WI38 (cell line): Measurements from ENCODE around the gene GNAI2.
"Not testable (repeated sequence)": the region's sequence is repeated elsewhere in the genome, so short reads cannot be mapped to it uniquely, and the experiment has no call there.

ENCODE experiments used
- H3K4me3 ChIP-seq: 2 replicates; pipeline ENCODE4 v1.5.1; 2011; ENCODE audit warnings: low read depth, mild to moderate bottlenecking, control low read depth, low read length
- CTCF ChIP-seq: IDR thresholded peaks from 2 replicates; pipeline ENCODE4 v1.5.1; 2012; ENCODE audit warnings: low read depth, mild to moderate bottlenecking, control low read depth, low read length

GNAI2 gene

DNA sequence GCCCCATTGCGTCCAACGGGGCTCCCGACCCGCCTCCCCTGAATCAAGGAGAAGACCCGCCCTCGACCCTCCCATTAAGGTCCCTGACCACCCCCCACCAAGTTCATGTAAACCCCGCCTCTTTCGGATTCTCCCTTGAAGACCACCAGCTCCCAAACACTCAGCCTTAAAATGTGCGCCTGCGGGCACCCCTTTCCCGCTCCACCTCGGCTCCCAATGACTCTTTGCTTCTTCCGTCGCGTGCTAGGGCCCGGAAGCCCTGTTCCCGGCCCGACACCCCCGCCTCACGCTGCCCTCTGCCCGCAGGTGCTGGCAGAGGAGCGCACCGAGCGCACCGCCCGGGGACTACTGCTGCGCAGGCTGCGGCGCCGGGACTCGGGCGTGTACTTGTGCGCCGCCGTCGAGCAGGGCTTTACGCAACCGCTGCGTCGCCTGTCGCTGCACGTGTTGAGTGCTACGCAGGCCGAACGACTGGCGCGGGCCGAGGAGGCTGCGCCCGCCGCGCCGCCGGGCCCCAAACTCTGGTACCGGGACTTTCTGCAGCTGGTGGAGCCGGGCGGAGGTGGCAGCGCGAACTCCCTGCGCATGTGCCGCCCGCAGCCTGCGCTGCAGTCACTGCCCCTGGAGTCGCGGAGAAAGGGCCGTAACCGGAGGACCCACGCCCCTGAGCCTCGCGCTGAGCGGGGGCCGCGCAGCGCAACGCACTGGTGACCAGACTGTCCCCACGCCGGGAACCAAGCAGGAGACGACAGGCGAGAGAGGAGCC lies 40.2 kb downstream of the GNAI2 start:
- H3K4me3 ChIP-seq, result no peak overlapping the region
- no peak for TF ChIP-seq CTCF

DNA sequence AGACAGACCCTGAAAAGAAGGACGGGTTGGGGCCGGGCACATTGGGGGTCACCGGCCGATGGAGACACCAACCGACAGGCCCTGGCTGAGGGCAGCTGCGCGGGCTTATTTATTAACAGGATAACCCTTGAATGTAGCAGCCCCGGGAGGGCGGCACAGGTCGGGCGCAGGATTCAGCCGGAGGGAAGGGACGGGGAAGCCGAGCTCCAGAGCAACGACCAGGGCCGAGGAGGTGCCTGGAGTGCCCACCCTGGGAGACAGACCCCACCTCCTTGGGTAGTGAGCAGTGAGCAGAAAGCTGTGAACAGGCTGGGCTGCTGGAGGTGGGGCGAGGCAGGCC lies 40.7 kb downstream of the GNAI2 start:
- no peak for TF ChIP-seq CTCF
- no peak overlapping the region for H3K4me3 ChIP-seq

- TF ChIP-seq CTCF, result no peak
- H3K4me3 ChIP-seq, result no peak overlapping the region
Measured at GRCh38 chr3:50278123-50278879, 42.3 kb downstream of the GNAI2 start.

DNA sequence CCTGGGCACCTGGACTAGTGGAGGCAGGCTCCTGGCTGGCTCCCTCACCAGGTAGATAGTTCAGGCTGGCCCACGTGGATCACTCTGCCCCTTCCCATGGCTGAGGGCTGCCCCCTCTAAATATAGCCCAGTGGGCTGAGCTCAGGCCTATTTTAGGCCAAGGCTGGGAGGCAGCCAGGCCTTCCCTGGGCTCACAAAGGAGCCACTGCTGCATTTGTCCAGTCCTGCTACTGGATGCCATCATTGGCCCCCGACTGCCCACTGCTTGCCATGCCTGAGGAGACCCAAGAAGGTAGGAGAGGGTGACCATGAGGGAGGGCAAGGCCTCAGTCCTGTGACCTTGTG lies 42.8 kb downstream of the GNAI2 start, which contains the start of gene LSMEM2:
TSS of gene LSMEM2 (plus strand) at position 208 of the 345 bp plus-strand sequence. CDS start at position 235, 27 bp downstream.
- TF ChIP-seq CTCF, result no peak
- no peak within 1 kb of the TSS for H3K4me3 ChIP-seq

- no peak overlapping the region for H3K4me3 ChIP-seq
- no peak for TF ChIP-seq CTCF
Measured at GRCh38 chr3:50279255-50280016, 43.4 kb downstream of the GNAI2 start.

DNA sequence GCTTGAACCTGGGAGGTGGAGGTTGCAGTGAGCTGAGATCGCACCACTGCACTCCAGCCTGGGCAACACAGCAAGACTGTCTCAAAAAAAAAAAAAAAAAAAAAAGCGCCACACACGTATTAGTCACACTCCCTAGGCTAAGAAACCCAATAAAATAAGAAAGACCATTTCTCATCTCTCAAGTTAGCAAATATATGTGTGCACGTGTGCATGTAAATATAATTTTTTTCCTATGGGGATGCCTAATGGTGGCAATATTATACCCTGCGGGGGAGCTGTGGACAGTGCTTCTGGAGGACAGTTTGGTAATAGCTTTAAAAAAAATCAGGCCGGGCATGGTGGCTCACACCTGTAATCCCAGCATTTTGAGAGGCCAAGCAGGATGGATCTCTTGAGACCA lies 48.1 kb downstream of the GNAI2 start:
- H3K4me3 ChIP-seq, result not testable (repeated sequence)

GRCh38 chr3:50286322-50287227 lies 50.6 kb downstream of the GNAI2 start:
- no peak overlapping the region for H3K4me3 ChIP-seq
- no peak for TF ChIP-seq CTCF
